Neural progenitor cell (in vitro differentiated cells): ENCODE results near the gene CPA1. TPM values are rescaled to one million over a fixed set of nuclear protein-coding genes. Genes with fewer than 3 reads are reported as not detected.

Source experiments
- DNase-seq: peaks from one replicate; pipeline ENCODE4 v3.0.0-alpha.2; 2016; ENCODE audit warnings: low spot score
- H2AFZ ChIP-seq: fragments of 200-600 bp; sonication (generic); replicated peaks from 2 replicates; pipeline ENCODE4 v1.6.1; 2016; ENCODE audit warnings: antibody characterized with exemption
- H3F3A ChIP-seq: fragments of 200-600 bp; sonication (generic); 2 replicates; pipeline ENCODE4 v1.6.1; 2016; ENCODE audit warnings: antibody characterized with exemption, low read depth
- H3K27ac ChIP-seq: fragments of 200-600 bp; sonication (generic); 2 replicates; pipeline ENCODE4 v1.5.1; 2016; ENCODE audit warnings: mild to moderate bottlenecking
- H3K27me3 ChIP-seq: fragments of 200-600 bp; sonication (generic); 2 replicates; pipeline ENCODE4 v1.6.1; 2016; ENCODE audit warnings: mild to moderate bottlenecking, moderate library complexity
- H3K36me3 ChIP-seq: fragments of 200-600 bp; sonication (generic); 2 replicates; pipeline ENCODE4 v1.5.1; 2016
- H3K4me1 ChIP-seq: fragments of 200-600 bp; sonication (generic); 2 replicates; pipeline ENCODE4 v1.6.1; 2016; ENCODE audit warnings: mixed run types
- H3K4me2 ChIP-seq: fragments of 200-600 bp; sonication (generic); 2 replicates; pipeline ENCODE4 v1.6.1; 2016
- H3K4me3 ChIP-seq: fragments of 200-600 bp; sonication (generic); 2 replicates; pipeline ENCODE4 v1.5.1; 2016
- H3K79me2 ChIP-seq: fragments of 200-600 bp; sonication (generic); 2 replicates; pipeline ENCODE4 v1.6.1; 2016; ENCODE audit warnings: low read depth
- H3K9ac ChIP-seq: fragments of 200-600 bp; sonication (generic); 2 replicates; pipeline ENCODE4 v1.6.1; 2016
- H3K9me3 ChIP-seq: fragments of 200-600 bp; sonication (generic); 2 replicates; pipeline ENCODE4 v1.5.1; 2016; ENCODE audit warnings: low read depth
- H4K20me1 ChIP-seq: fragments of 200-600 bp; sonication (generic); 2 replicates; pipeline ENCODE4 v1.6.1; 2016; ENCODE audit warnings: low read depth
- H3K27ac Mint-ChIP-seq: 3 replicates; pipeline ENCODE4 v1.8.0; 2021; ENCODE audit warnings: mixed read lengths
- H3K27me3 Mint-ChIP-seq: 2 replicates; pipeline ENCODE4 v1.8.0; 2022; ENCODE audit warnings: low read depth, mild to moderate bottlenecking, inconsistent platforms, moderate library complexity, mixed read lengths; ENCODE audit not compliant: insufficient read depth
- H3K36me3 Mint-ChIP-seq: 3 replicates; pipeline ENCODE4 v1.8.0; 2021; ENCODE audit warnings: mixed read lengths
- H3K4me1 Mint-ChIP-seq: 3 replicates; pipeline ENCODE4 v1.8.0; 2021; ENCODE audit warnings: mixed read lengths
- H3K4me3 Mint-ChIP-seq: 3 replicates; pipeline ENCODE4 v1.8.0; 2021; ENCODE audit warnings: mild to moderate bottlenecking, moderate library complexity, mixed read lengths
- H3K9me3 Mint-ChIP-seq: 3 replicates; pipeline ENCODE4 v1.8.0; 2020; ENCODE audit warnings: mixed read lengths
- EZH2 ChIP-seq: fragments of 200-600 bp; sonication (generic); IDR thresholded peaks from 2 replicates; pipeline ENCODE4 v1.6.1; 2017; ENCODE audit warnings: antibody characterized with exemption, mild to moderate bottlenecking, moderate library complexity
- EZH2phosphoT487 ChIP-seq: fragments of 200-600 bp; sonication (generic); IDR thresholded peaks from 2 replicates; pipeline ENCODE4 v1.6.1; 2017; ENCODE audit warnings: antibody characterized with exemption
- total RNA-seq: library from RNA; depleted of rRNA; stranded (reverse); fragments of >200 nt; gene quantifications from 2 replicates; pipeline ENCODE4 v1.2.3, GENCODE V29; 2015; ENCODE audit warnings: low replicate concordance
- TF ChIP-seq, protein P1 (sequence below): fragments of 200-600 bp; sonication (generic); IDR thresholded peaks from 2 replicates; pipeline ENCODE4 v1.5.1; 2017; ENCODE audit warnings: antibody characterized with exemption, mild to moderate bottlenecking

The CPA1 gene
- total RNA-seq, 1 donor from 2014 or later = not detected

DNA sequence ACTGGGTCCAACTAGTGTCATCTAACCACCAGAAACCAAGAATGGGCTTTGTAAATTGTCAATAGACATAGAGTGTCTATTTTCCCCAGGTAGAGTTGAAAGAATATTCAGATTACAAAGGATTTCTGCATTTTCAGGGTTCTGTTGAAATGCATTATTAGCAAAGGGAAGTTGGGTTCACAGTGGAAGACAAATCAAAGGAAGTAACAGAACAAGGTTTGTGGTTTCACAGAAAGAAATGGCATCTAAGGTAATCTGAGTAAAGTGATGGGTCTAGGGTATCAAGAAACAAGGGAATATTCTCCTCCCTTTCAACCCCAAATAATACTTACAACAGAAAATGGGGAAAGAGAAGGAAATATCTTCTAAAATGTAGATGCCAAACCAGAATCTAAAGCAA lies 34.7 kb downstream of the CPA1 start:
- H3K27me3 Mint-ChIP-seq = peaks cover 3% of the 10 kb centered on the region
- DNase-seq = no peak
- no peaks in the 10 kb centered on the region for H3K79me2 ChIP-seq
- no peak overlapping the region for H3K27ac ChIP-seq
- peaks cover 10% of the 10 kb centered on the region for H3K36me3 Mint-ChIP-seq
- H3K9me3 Mint-ChIP-seq = no peaks in the 10 kb centered on the region
- H3K27ac Mint-ChIP-seq = no peak overlapping the region
- no peak overlapping the region for H2AFZ ChIP-seq
- no peak overlapping the region for H3K9ac ChIP-seq
- H3K4me3 Mint-ChIP-seq = no peak overlapping the region
- H3K4me1 ChIP-seq = peaks cover 20% of the 10 kb centered on the region
- TF ChIP-seq EZH2phosphoT487 = no peak
- TF ChIP-seq EZH2 = no peak
- TF ChIP-seq, protein P1, sequence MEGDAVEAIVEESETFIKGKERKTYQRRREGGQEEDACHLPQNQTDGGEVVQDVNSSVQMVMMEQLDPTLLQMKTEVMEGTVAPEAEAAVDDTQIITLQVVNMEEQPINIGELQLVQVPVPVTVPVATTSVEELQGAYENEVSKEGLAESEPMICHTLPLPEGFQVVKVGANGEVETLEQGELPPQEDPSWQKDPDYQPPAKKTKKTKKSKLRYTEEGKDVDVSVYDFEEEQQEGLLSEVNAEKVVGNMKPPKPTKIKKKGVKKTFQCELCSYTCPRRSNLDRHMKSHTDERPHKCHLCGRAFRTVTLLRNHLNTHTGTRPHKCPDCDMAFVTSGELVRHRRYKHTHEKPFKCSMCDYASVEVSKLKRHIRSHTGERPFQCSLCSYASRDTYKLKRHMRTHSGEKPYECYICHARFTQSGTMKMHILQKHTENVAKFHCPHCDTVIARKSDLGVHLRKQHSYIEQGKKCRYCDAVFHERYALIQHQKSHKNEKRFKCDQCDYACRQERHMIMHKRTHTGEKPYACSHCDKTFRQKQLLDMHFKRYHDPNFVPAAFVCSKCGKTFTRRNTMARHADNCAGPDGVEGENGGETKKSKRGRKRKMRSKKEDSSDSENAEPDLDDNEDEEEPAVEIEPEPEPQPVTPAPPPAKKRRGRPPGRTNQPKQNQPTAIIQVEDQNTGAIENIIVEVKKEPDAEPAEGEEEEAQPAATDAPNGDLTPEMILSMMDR = no peak
- H3F3A ChIP-seq = no peaks in the 10 kb centered on the region
- no peaks in the 10 kb centered on the region for H3K27me3 ChIP-seq
- H3K4me3 ChIP-seq = no peak overlapping the region
- H3K4me1 Mint-ChIP-seq = peaks cover 34% of the 10 kb centered on the region
- H3K36me3 ChIP-seq = no peaks in the 10 kb centered on the region
- no peaks in the 10 kb centered on the region for H4K20me1 ChIP-seq
- H3K9me3 ChIP-seq = no peaks in the 10 kb centered on the region
- H3K4me2 ChIP-seq = no peak overlapping the region

DNA sequence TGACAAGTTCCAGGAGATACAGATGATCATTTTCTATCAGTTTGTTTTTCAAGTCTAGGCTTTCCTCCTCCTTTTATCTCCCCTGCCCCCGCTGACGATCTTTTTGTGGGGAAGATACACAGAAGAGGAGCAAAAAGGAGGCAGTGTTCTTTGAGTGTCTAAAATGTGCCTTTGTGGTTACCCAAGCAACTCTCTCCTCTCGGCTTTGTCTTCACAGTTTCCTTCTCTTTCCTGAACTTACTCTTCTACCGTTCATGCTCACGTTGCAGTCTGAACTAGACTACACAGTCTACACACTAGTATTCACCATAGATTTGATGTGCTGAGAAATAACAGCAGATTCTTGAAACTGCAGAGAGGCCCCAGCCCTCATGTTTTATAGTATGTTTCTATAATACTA lies 36.9 kb downstream of the CPA1 start:
- Histone ChIP-seq H3K27ac (no peak overlapping the region), H2AFZ (peak overlapping the region; percentile 4), H3K9me3 (no peaks in the 10 kb centered on the region)

DNA sequence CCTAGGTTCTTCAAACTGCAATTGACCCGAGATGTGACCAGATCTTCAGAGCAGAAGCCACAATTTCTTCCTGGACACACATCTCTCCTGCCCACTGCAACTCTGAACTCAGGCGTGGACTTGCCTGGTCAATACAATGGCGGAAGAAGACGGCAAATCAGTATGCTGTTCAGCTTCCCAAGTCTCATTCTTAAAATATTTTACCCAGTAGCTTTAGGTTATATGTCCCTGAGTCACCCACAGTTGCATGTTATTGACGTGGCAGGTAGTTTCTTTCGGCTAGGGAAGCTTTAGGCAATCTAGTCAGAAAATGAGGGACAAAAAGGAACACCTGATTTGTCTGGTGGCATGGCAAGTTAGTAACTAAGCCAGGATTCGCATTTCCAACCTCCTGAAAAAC lies 38.0 kb downstream of the CPA1 start:
- no peaks in the 10 kb centered on the region for H4K20me1 ChIP-seq
- H3K36me3 Mint-ChIP-seq = peaks cover 5% of the 10 kb centered on the region
- no peak overlapping the region for H2AFZ ChIP-seq
- H3K9ac ChIP-seq = no peak overlapping the region
- no peak overlapping the region for H3K27ac ChIP-seq
- no peak for TF ChIP-seq EZH2
- TF ChIP-seq, protein P1 = no peak
- TF ChIP-seq EZH2phosphoT487 = no peak
- DNase-seq = no peak
- no peak overlapping the region for H3K4me2 ChIP-seq
- no peaks in the 10 kb centered on the region for H3K79me2 ChIP-seq
- H3K27ac Mint-ChIP-seq = no peak overlapping the region
- peaks cover 3% of the 10 kb centered on the region for H3K27me3 Mint-ChIP-seq
- peaks cover 41% of the 10 kb centered on the region for H3K4me1 ChIP-seq
- no peaks in the 10 kb centered on the region for H3K27me3 ChIP-seq
- H3K9me3 ChIP-seq = no peaks in the 10 kb centered on the region
- H3K4me1 Mint-ChIP-seq = peaks cover 44% of the 10 kb centered on the region
- no peaks in the 10 kb centered on the region for H3K9me3 Mint-ChIP-seq
- H3K36me3 ChIP-seq = no peaks in the 10 kb centered on the region
- peaks cover 4% of the 10 kb centered on the region for H3F3A ChIP-seq
- H3K4me3 ChIP-seq = no peak overlapping the region
- no peak overlapping the region for H3K4me3 Mint-ChIP-seq

More for the DNA sequence above, 36.9 kb downstream of the CPA1 start:
- Histone ChIP-seq H3K4me2 (peak overlapping the region; percentile 6), H3K9ac (no peak overlapping the region), H3K4me1 (peaks cover 36% of the 10 kb centered on the region), H3K27me3 (no peaks in the 10 kb centered on the region), H3K4me3 (no peak overlapping the region), H3K36me3 (no peaks in the 10 kb centered on the region), H3F3A (peaks cover 4% of the 10 kb centered on the region), H3K79me2 (no peaks in the 10 kb centered on the region), H4K20me1 (no peaks in the 10 kb centered on the region)
- TF ChIP-seq EZH2phosphoT487 (no peak), EZH2 (no peak)
- TF ChIP-seq, protein P1 = no peak
- Mint-ChIP-seq H3K9me3 (no peaks in the 10 kb centered on the region), H3K4me1 (peaks cover 44% of the 10 kb centered on the region), H3K36me3 (peaks cover 5% of the 10 kb centered on the region), H3K27me3 (peaks cover 3% of the 10 kb centered on the region), H3K27ac (peak overlapping the region; percentile 20), H3K4me3 (no peak overlapping the region)
- no peak for DNase-seq
